Body of pancreas (tissue), 4 donors: Measurements from ENCODE around the gene PEMT.

Source experiments
- POLR2A ChIP-seq, 3 donors: fragments of 450-650 bp; IDR thresholded peaks; one replicate each; pipeline ENCODE4 v1.6.1; 2016; ENCODE audit warnings: antibody characterized with exemption in 3 of 3, mild to moderate bottlenecking in 2 of 3
- TF ChIP-seq, protein P1 (sequence below), 7 experiments: fragments of 450-650 bp in 4 of 7; fragments of 200-600 bp in 3 of 7; sonication (generic) in 3 of 7; IDR thresholded peaks; one replicate each; pipeline ENCODE4 v1.5.1; 2016 to 2019; ENCODE audit warnings: antibody characterized with exemption in 7 of 7

- TF ChIP-seq, protein P1, sequence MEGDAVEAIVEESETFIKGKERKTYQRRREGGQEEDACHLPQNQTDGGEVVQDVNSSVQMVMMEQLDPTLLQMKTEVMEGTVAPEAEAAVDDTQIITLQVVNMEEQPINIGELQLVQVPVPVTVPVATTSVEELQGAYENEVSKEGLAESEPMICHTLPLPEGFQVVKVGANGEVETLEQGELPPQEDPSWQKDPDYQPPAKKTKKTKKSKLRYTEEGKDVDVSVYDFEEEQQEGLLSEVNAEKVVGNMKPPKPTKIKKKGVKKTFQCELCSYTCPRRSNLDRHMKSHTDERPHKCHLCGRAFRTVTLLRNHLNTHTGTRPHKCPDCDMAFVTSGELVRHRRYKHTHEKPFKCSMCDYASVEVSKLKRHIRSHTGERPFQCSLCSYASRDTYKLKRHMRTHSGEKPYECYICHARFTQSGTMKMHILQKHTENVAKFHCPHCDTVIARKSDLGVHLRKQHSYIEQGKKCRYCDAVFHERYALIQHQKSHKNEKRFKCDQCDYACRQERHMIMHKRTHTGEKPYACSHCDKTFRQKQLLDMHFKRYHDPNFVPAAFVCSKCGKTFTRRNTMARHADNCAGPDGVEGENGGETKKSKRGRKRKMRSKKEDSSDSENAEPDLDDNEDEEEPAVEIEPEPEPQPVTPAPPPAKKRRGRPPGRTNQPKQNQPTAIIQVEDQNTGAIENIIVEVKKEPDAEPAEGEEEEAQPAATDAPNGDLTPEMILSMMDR (IDR thresholded peaks at IDR 0.05) = no peak
- TF ChIP-seq POLR2A (IDR thresholded peaks at IDR 0.05) = no peak
Observed at GRCh38 chr17:17599965-17600364, 8.5 kb upstream of the PEMT start.
